Endothelial cell of umbilical vein (primary cell): Measurements from ENCODE around the gene EYS. TPM values are rescaled to one million over a fixed set of nuclear protein-coding genes. Genes with fewer than 3 reads are reported as not detected.

Experiments used
- BruUV-seq: library from RNA; stranded (reverse); fragments of 400-500 nt; replicated peaks from 2 replicates; lab custom pipeline; 2021; lab: Mats Ljungman, UMichigan
- CTCF ChIA-PET: fragments of 300-600, 350-600 bp; sonication (Branson Sonifier 250); formaldehyde crosslinking; loops from one replicate; lab custom pipeline; 2021; ENCODE audit warnings: antibody characterized with exemption, inconsistent platforms; lab: Charles Lee
- POLR2A ChIA-PET: fragments of 300-600, 350-600 bp; sonication (Branson Sonifier 250); formaldehyde crosslinking; loops from one replicate; lab custom pipeline; 2021; ENCODE audit warnings: antibody characterized with exemption, inconsistent platforms; lab: Charles Lee
- DNase-seq: peaks from one replicate; pipeline ENCODE4 v3.0.0-alpha.2; 2011; ENCODE audit warnings: low read depth, low spot score
- FAIRE-seq: peaks from 2 replicates; lab custom pipeline; 2011; peaks lifted over from hg19 to GRCh38; lab: Jason Lieb, UNC
- H2AFZ ChIP-seq: 2 replicates; pipeline ENCODE4 v1.6.0; 2012; ENCODE audit warnings: low read depth, low read length, control low read depth, inconsistent platforms
- H3K27ac ChIP-seq: 2 replicates; pipeline ENCODE4 v1.5.1; 2011; ENCODE audit warnings: low read depth, mild to moderate bottlenecking, control low read depth, low read length, moderate library complexity; ENCODE audit not compliant: insufficient read depth
- H3K27me3 ChIP-seq, 2 experiments: 2 replicates each; pipeline versions ENCODE4 v1.6.0 to v1.6.1; 2011; ENCODE audit warnings: low read length in 2 of 2, mixed read lengths in 1 of 2; ENCODE audit not compliant: control insufficient read depth in 2 of 2, insufficient read depth in 2 of 2
- H3K36me3 ChIP-seq, 2 experiments: 2 replicates in 1 of 2; 3 replicates in 1 of 2; pipeline ENCODE4 v1.5.1; 2011; ENCODE audit warnings: low read length in 2 of 2, mild to moderate bottlenecking in 1 of 2, moderate library complexity in 1 of 2; ENCODE audit not compliant: control insufficient read depth in 2 of 2, insufficient read depth in 2 of 2; ENCODE audit errors: extremely low read depth in 1 of 2
- H3K4me1 ChIP-seq: 3 replicates; pipeline ENCODE4 v1.5.1; 2011; ENCODE audit warnings: mild to moderate bottlenecking, low read length; ENCODE audit not compliant: control insufficient read depth, insufficient read depth; ENCODE audit errors: extremely low read depth
- H3K4me2 ChIP-seq: 2 replicates; pipeline ENCODE4 v1.6.1; 2011; ENCODE audit warnings: low read length, control low read depth, mixed read lengths; ENCODE audit not compliant: insufficient read depth
- H3K4me3 ChIP-seq, 3 experiments: fragments of 200-600 bp in 1 of 3; sonication (generic), shearing (Covaris generic) in 1 of 3; replicated peaks in 1 of 3; 2 replicates each; pipeline ENCODE4 v1.5.1; 2011 to 2016; ENCODE audit warnings: control low read depth in 3 of 3, low read length in 3 of 3, mild to moderate bottlenecking in 2 of 3, inconsistent platforms in 1 of 3, low read depth in 1 of 3, moderate library complexity in 1 of 3; ENCODE audit not compliant: insufficient read depth in 1 of 3
- H3K79me2 ChIP-seq: 2 replicates; pipeline ENCODE4 v1.6.0; 2012; ENCODE audit warnings: low read length, inconsistent platforms; ENCODE audit not compliant: control insufficient read depth, insufficient read depth
- H3K9ac ChIP-seq: replicated peaks from 2 replicates; pipeline ENCODE3; 2011; ENCODE audit warnings: low read length, control low read depth; ENCODE audit not compliant: insufficient read depth; ENCODE audit errors: extremely low read depth
- H3K9me1 ChIP-seq: replicated peaks from 3 replicates; pipeline ENCODE4 v1.6.0; 2011; ENCODE audit warnings: mild to moderate bottlenecking, low read length; ENCODE audit not compliant: control insufficient read depth, insufficient read depth; ENCODE audit errors: extremely low read depth
- H3K9me3 ChIP-seq: replicated peaks from 2 replicates; pipeline ENCODE4 v1.5.1; 2012; ENCODE audit warnings: low read length, inconsistent platforms; ENCODE audit not compliant: control insufficient read depth, insufficient read depth
- H4K20me1 ChIP-seq: replicated peaks from 2 replicates; pipeline ENCODE3; 2011; ENCODE audit warnings: mild to moderate bottlenecking, low read length; ENCODE audit not compliant: control insufficient read depth, insufficient read depth; ENCODE audit errors: extremely low read depth
- EZH2 ChIP-seq: IDR thresholded peaks from 2 replicates; pipeline ENCODE4 v1.6.1; 2012; ENCODE audit warnings: borderline replicate concordance, low read depth, mild to moderate bottlenecking, moderate library complexity, low read length, inconsistent platforms; ENCODE audit not compliant: severe bottlenecking
- FOS ChIP-seq: IDR thresholded peaks from 2 replicates; pipeline ENCODE4 v1.6.1; 2011; ENCODE audit warnings: mild to moderate bottlenecking, low read length, moderate library complexity, borderline replicate concordance; ENCODE audit not compliant: insufficient read depth
- GATA2 ChIP-seq: IDR thresholded peaks from 2 replicates; pipeline ENCODE4 v1.7.0; 2011; ENCODE audit warnings: low read depth, mild to moderate bottlenecking, moderate library complexity, mixed read lengths, low read length; ENCODE audit not compliant: insufficient read length, insufficient read depth
- JUN ChIP-seq: IDR thresholded peaks from 2 replicates; pipeline ENCODE4 v1.6.1; 2011; ENCODE audit warnings: borderline replicate concordance, low read depth; ENCODE audit not compliant: insufficient read length, insufficient read depth
- MAX ChIP-seq: IDR thresholded peaks from 2 replicates; pipeline ENCODE4 v1.6.1; 2011; ENCODE audit not compliant: insufficient read depth, insufficient read length
- MYC ChIP-seq: IDR thresholded peaks from one replicate; pipeline ENCODE4 v1.6.1; 2011; ENCODE audit warnings: mild to moderate bottlenecking, low read depth, low read length
- POLR2A ChIP-seq: IDR thresholded peaks from 2 replicates; pipeline ENCODE4 v1.6.1; 2012; ENCODE audit warnings: low read depth, mild to moderate bottlenecking, control low read depth, low read length
- POLR2AphosphoS5 ChIP-seq: IDR thresholded peaks from 2 replicates; pipeline ENCODE4 v1.6.1; 2012; ENCODE audit warnings: low read depth, mild to moderate bottlenecking, control low read depth, low read length, moderate library complexity; ENCODE audit not compliant: insufficient read depth
- dilution Hi-C: fragments of 300-500 bp; cut with MboI; formaldehyde crosslinking; loops from one replicate; pipeline ENCODE4 v1.15.0; 2019; ENCODE audit warnings: low sequenced_read_pairs; ENCODE audit not compliant: extremely low pct_ligation_motif_present
- intact Hi-C: fragments of 100-400 bp; cut with micrococcal nuclease; formaldehyde crosslinking; loops from one replicate; pipeline ENCODE4 v1.10.0; 2022
- polyA plus RNA-seq, 4 experiments: library from polyadenylated mRNA; depleted of rRNA in 3 of 4; stranded (reverse) in 3 of 4; unstranded in 1 of 4; fragments of >200 nt; gene quantifications; 2 replicates each; pipeline versions ENCODE4 v1.2.1 to v1.2.3, GENCODE V29; 2011 to 2012; ENCODE audit warnings: missing spikeins in 1 of 4
- total RNA-seq: library from RNA; stranded (reverse); gene quantifications from 2 replicates; pipeline ENCODE4 v1.2.3, GENCODE V29; 2021
- TF ChIP-seq, protein P1 (sequence below), 2 donors: IDR thresholded peaks; 1 replicate in 1 of 2; 2 replicates in 1 of 2; pipeline ENCODE4 v1.5.1; 2011; ENCODE audit warnings: low read length in 2 of 2, mild to moderate bottlenecking in 2 of 2, moderate library complexity in 2 of 2, control low read depth in 1 of 2, inconsistent platforms in 1 of 2, low read depth in 1 of 2; ENCODE audit not compliant: insufficient read depth in 1 of 2; ENCODE audit errors: extremely low read depth in 1 of 2

EYS gene
- total and polyA plus RNA-seq, 2 donors (not counting 3 experiments of a cell fraction or from before 2014, with no cell fraction given), result 0.01 to 0.27 TPM

DNA sequence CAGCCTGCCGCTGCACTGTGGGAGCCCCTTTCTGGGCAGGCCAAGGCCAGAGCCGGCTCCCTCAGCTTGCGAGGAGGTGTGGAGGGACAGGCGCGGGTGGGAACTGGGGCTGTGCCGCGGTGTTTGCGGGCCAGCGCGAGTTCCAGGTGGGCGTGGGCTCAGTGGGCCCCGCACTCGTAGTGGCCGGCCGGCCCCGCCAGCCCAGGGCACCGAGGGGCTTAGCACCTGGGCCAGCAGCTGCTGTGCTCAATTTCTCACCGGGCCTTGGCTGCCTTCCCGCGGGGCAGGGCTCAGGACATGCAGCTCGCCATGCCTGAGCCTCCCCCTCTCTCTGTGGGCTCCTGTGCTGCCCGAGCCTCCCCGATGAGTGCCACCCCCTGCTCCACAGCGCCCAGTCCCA is 1683.3 kb downstream of the EYS start:
- ChIA-PET CTCF (no interaction called here), POLR2A (no interaction called here)
- no peak overlapping the region for H3K4me2 ChIP-seq
- H4K20me1 ChIP-seq, result no peaks in the 10 kb centered on the region
- no peaks in the 10 kb centered on the region for H3K9me3 ChIP-seq
- H3K9me1 ChIP-seq, result no peaks in the 10 kb centered on the region
- no peak overlapping the region for H3K4me3 ChIP-seq
- H3K36me3 ChIP-seq, result no peaks in the 10 kb centered on the region
- intact Hi-C loops, result no loop called here
- FAIRE-seq, result no peak
- BruUV-seq, result no TSS peak
- no peaks in the 10 kb centered on the region for H3K79me2 ChIP-seq
- no peak for TF ChIP-seq POLR2A
- no peak for TF ChIP-seq POLR2AphosphoS5
- TF ChIP-seq FOS, result no peak
- TF ChIP-seq, protein P1, sequence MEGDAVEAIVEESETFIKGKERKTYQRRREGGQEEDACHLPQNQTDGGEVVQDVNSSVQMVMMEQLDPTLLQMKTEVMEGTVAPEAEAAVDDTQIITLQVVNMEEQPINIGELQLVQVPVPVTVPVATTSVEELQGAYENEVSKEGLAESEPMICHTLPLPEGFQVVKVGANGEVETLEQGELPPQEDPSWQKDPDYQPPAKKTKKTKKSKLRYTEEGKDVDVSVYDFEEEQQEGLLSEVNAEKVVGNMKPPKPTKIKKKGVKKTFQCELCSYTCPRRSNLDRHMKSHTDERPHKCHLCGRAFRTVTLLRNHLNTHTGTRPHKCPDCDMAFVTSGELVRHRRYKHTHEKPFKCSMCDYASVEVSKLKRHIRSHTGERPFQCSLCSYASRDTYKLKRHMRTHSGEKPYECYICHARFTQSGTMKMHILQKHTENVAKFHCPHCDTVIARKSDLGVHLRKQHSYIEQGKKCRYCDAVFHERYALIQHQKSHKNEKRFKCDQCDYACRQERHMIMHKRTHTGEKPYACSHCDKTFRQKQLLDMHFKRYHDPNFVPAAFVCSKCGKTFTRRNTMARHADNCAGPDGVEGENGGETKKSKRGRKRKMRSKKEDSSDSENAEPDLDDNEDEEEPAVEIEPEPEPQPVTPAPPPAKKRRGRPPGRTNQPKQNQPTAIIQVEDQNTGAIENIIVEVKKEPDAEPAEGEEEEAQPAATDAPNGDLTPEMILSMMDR (IDR thresholded peaks at IDR 0.05; ENCODE audit: extremely low read depth in 1 of 2, insufficient read depth in 1 of 2, low read depth in 1 of 2, low read length in 2 of 2), result no peak
- TF ChIP-seq MAX, result no peak
- no peak for TF ChIP-seq MYC
- TF ChIP-seq EZH2, result no peak
- no peak for TF ChIP-seq JUN
- no peak for TF ChIP-seq GATA2
- dilution Hi-C loops, result no loop called here
- DNase-seq, result no peak
- H3K27ac ChIP-seq, result no peak overlapping the region
- H2AFZ ChIP-seq, result no peak overlapping the region
- no peak overlapping the region for H3K9ac ChIP-seq
- no peaks in the 10 kb centered on the region for H3K27me3 ChIP-seq
- no peaks in the 10 kb centered on the region for H3K4me1 ChIP-seq
